ENCODE measurements around the gene SOHLH2. TPM values are rescaled to one million over a fixed set of nuclear protein-coding genes. Genes with fewer than 3 reads are reported as not detected.

Gene SOHLH2
- polyA plus RNA-seq, 1 experiment = 0.35 TPM

- H3K9me3 ChIP-seq (ENCODE audit: control insufficient read depth, insufficient read depth, low read length) = no peaks in the 10 kb centered on the region
- no peak overlapping the region for H3K4me3 ChIP-seq (ENCODE audit: low read depth, low read length)
- CTCF ChIA-PET = no interaction called here
- DNase-seq (ENCODE audit: low read depth, low spot score) = no peak
- H3K27me3 ChIP-seq (ENCODE audit: control insufficient read depth, insufficient read depth, low read length) = peaks cover 21% of the 10 kb centered on the region
- no peak for TF ChIP-seq CTCF (IDR thresholded peaks at IDR 0.05; ENCODE audit: low read depth, low read length)
- POLR2A ChIA-PET = no interaction called here
- no peak overlapping the region for H3K27ac ChIP-seq (ENCODE audit: low read depth, low read length)
Measured at GRCh38 chr13:36126491-36126890, 87.9 kb downstream of the SOHLH2 start.

GRCh38 chr13:36125841-36126240 lies 88.5 kb downstream of the SOHLH2 start:
- H3K9me3 ChIP-seq (ENCODE audit: control insufficient read depth, insufficient read depth, low read length) = no peaks in the 10 kb centered on the region

GRCh38 chr13:36124236-36124822 lies 90.0 kb downstream of the SOHLH2 start:
- no peak for TF ChIP-seq CTCF (IDR thresholded peaks at IDR 0.05; ENCODE audit: low read depth, low read length)
- POLR2A ChIA-PET = no interaction called here
- no peak for DNase-seq (ENCODE audit: low read depth, low spot score)
- no peaks in the 10 kb centered on the region for H3K9me3 ChIP-seq (ENCODE audit: control insufficient read depth, insufficient read depth, low read length)
- H3K4me3 ChIP-seq (ENCODE audit: low read depth, low read length) = no peak overlapping the region
- H3K27ac ChIP-seq (ENCODE audit: low read depth, low read length) = no peak overlapping the region
- peaks cover 3% of the 10 kb centered on the region for H3K27me3 ChIP-seq (ENCODE audit: control insufficient read depth, insufficient read depth, low read length)
- CTCF ChIA-PET = no interaction called here

More at GRCh38 chr13:36125841-36126240, 88.5 kb downstream of the SOHLH2 start:
- no peak for DNase-seq (ENCODE audit: low read depth, low spot score)
- Histone ChIP-seq H3K27me3 (ENCODE audit: control insufficient read depth, insufficient read depth, low read length) (peaks cover 17% of the 10 kb centered on the region), H3K4me3 (ENCODE audit: low read depth, low read length) (no peak overlapping the region), H3K27ac (ENCODE audit: low read depth, low read length) (no peak overlapping the region)
- CTCF ChIA-PET = no interaction called here
- TF ChIP-seq CTCF (IDR thresholded peaks at IDR 0.05; ENCODE audit: low read depth, low read length) = no peak
- POLR2A ChIA-PET = no interaction called here

Other genes starting within 250 kb of the SOHLH2 start
- not detected in 2 replicates for gene DCLK1, start 83.2 kb downstream of the SOHLH2 start, polyA plus RNA-seq (2011; rRNA removed)
- 1.3 and 2.2 TPM in 2 replicates for gene CCDC169, start 83.3 kb upstream of the SOHLH2 start, polyA plus RNA-seq (2011; rRNA removed)
- 69.7 and 94.6 TPM in 2 replicates for gene SPART, start 131.8 kb upstream of the SOHLH2 start, polyA plus RNA-seq (2011; rRNA removed)
- gene CCNA1, start 217.9 kb upstream of the SOHLH2 start, polyA plus RNA-seq (2011; rRNA removed) = not detected in 2 replicates